HG03378 (cell line): Measurements from ENCODE around the gene ETFDH.
"Not testable (repeated sequence)": the region's sequence is repeated elsewhere in the genome, so short reads cannot be mapped to it uniquely, and the experiment has no call there.

Source experiments
- ATAC-seq: cut with Tn5 transposase; IDR thresholded peaks from one replicate; pipeline ENCODE4 v1.9.1; 2021; ENCODE audit warnings: mild to moderate bottlenecking, moderate library complexity; ENCODE audit not compliant: unreplicated experiment

ETFDH gene

GRCh38 chr4:158750379-158750778, 78.3 kb downstream of the ETFDH start:
- ATAC-seq: no peak

- ATAC-seq: no peak
Observed at GRCh38 chr4:158754385-158755180, 82.5 kb downstream of the ETFDH start.

- not testable (repeated sequence) for ATAC-seq
Observed at GRCh38 chr4:158755819-158756218, 83.7 kb downstream of the ETFDH start.

- ATAC-seq: no peak
Observed at GRCh38 chr4:158756588-158756987, 84.5 kb downstream of the ETFDH start.

GRCh38 chr4:158758142-158758541, 86.0 kb downstream of the ETFDH start:
- ATAC-seq: no peak

- ATAC-seq: no peak
Observed at GRCh38 chr4:158758703-158759102, 86.6 kb downstream of the ETFDH start.
